Measurements from ENCODE around the gene OTUD5. TPM values are rescaled to one million over a fixed set of nuclear protein-coding genes. Genes with fewer than 3 reads are reported as not detected.

OTUD5 gene
- total RNA-seq, 1 experiment from 2014 or later, result 62.5 TPM

GRCh38 chrX:48942895-48943294 lies 14.5 kb downstream of the OTUD5 start:
- no peak overlapping the region for H2BK120ac ChIP-seq (ENCODE audit: low read depth, low read length, poor library complexity, severe bottlenecking)
- no peak overlapping the region for H3K4me2 ChIP-seq (ENCODE audit: insufficient read depth, insufficient read length, low read length)
- no peak overlapping the region for H2AK5ac ChIP-seq (ENCODE audit: insufficient read length, low read length)
- no peak overlapping the region for H3T11ph ChIP-seq (ENCODE audit: low read length)
- H3K9me3 ChIP-seq (ENCODE audit: control insufficient read depth, low read depth, low read length), result no peaks in the 10 kb centered on the region
- no peak overlapping the region for H4K8ac ChIP-seq (replicated peaks; ENCODE audit: insufficient read length, low read depth, low read length)
- peaks cover 4% of the 10 kb centered on the region; the same call in 1 of the 2 replicates for H3K79me2 ChIP-seq (ENCODE audit: insufficient read depth, low read length)
- H2BK12ac ChIP-seq (ENCODE audit: insufficient read length, low read depth, low read length), result no peak overlapping the region
- H2BK15ac ChIP-seq (ENCODE audit: low read depth, low read length), result no peak overlapping the region
- H3K27ac ChIP-seq (ENCODE audit: insufficient read length, low read depth, low read length), result no peak overlapping the region
- no peak overlapping the region for H3K4me3 Mint-ChIP-seq
- peaks cover 6% of the 10 kb centered on the region for H3K79me1 ChIP-seq (ENCODE audit: insufficient read depth, low read depth, low read length, poor library complexity, severe bottlenecking)
- H2BK5ac ChIP-seq (ENCODE audit: insufficient read length, low read length), result no peak overlapping the region
- no peak overlapping the region for H3K4ac ChIP-seq (ENCODE audit: low read depth, low read length)
- no CpG with 5 or more reads among the region's 2 CpGs for WGBS (ENCODE audit: extremely low coverage, insufficient read length, low lambda C conversion rate)
- H3K56ac ChIP-seq (ENCODE audit: insufficient read length, low read depth, low read length), result no peak overlapping the region
- no peak overlapping the region for H3K9ac ChIP-seq (ENCODE audit: extremely low read depth, insufficient read length, low read length)
- no peaks in the 10 kb centered on the region for H3K23me2 ChIP-seq (ENCODE audit: insufficient read length, low read depth, low read length, poor library complexity, severe bottlenecking)
- no peak overlapping the region for H3K23ac ChIP-seq (ENCODE audit: insufficient read length, low read depth, low read length)
- H4K5ac ChIP-seq (ENCODE audit: insufficient read length, low read depth, low read length), result no peak overlapping the region
- peaks cover 64 to 77% of the 10 kb centered on the region in 2 experiments for H3K9me3 Mint-ChIP-seq
- no peak for TF ChIP-seq CTCF (conservative IDR thresholded peaks at IDR 0.05)
- peaks cover 13 to 21% of the 10 kb centered on the region in 2 experiments for H3K4me1 Mint-ChIP-seq
- no peaks in the 10 kb centered on the region; the same call in 1 of the 2 replicates for H3K4me1 ChIP-seq (ENCODE audit: insufficient read depth, low read length)
- H3K36me3 Mint-ChIP-seq (ENCODE audit: insufficient read depth in 1 of 3, low read depth in 3 of 3), result peaks cover 26 to 50% (median 41%) of the 10 kb centered on the region in 3 experiments
- DNase-seq, result no peak
- no peak overlapping the region for H4K91ac ChIP-seq (ENCODE audit: insufficient read length, low read depth, low read length)
- H3K27ac Mint-ChIP-seq, result no peak overlapping the region
- H3K27me3 ChIP-seq (ENCODE audit: insufficient read depth, low read length), result no peaks in the 10 kb centered on the region
- no peaks in the 10 kb centered on the region for H4K20me1 ChIP-seq (ENCODE audit: control insufficient read depth, insufficient read depth, insufficient read length)
- no peak overlapping the region for H2AFZ ChIP-seq (ENCODE audit: low read length)
- peaks cover 1% of the 10 kb centered on the region; the same call in 1 of the 2 replicates for H3K27me3 Mint-ChIP-seq (ENCODE audit: low read depth)
- no peak overlapping the region for H3K14ac ChIP-seq (ENCODE audit: insufficient read depth, low read length)
- no peak overlapping the region for H2BK20ac ChIP-seq (ENCODE audit: low read depth, low read length, poor library complexity, severe bottlenecking)
- no peak overlapping the region for H3K18ac ChIP-seq (ENCODE audit: insufficient read length, low read depth, low read length)
